BJ (cell line): ENCODE data around the gene TCP11. TPM values are rescaled to one million over a fixed set of nuclear protein-coding genes. Genes with fewer than 3 reads are reported as not detected.

ENCODE experiments used
- CTCF ChIA-PET: fragments of 350-600 bp; formaldehyde crosslinking; extraction: SDS; loops from one replicate; lab custom pipeline; 2021; ENCODE audit warnings: antibody characterized with exemption, inconsistent platforms; lab: Yijun Ruan, JAX
- POLR2A ChIA-PET: fragments of 300-600 bp; sonication (Branson Sonifier 250); formaldehyde crosslinking; extraction: SDS; loops from one replicate; lab custom pipeline; 2021; ENCODE audit warnings: antibody characterized with exemption; lab: Charles Lee
- DNase-seq: peaks from one replicate; pipeline ENCODE4 v3.0.0-alpha.2; 2011; ENCODE audit warnings: low read depth
- H3K27me3 ChIP-seq: 2 replicates; pipeline ENCODE4 v1.6.0; 2011; ENCODE audit warnings: low read length; ENCODE audit not compliant: control insufficient read depth, insufficient read depth
- H3K36me3 ChIP-seq: 2 replicates; pipeline ENCODE4 v1.5.1; 2011; ENCODE audit warnings: low read length; ENCODE audit not compliant: control insufficient read depth, insufficient read depth
- H3K4me3 ChIP-seq: 2 replicates; pipeline ENCODE4 v1.5.1; 2011; ENCODE audit warnings: low read depth, mild to moderate bottlenecking, control low read depth, low read length
- CTCF ChIP-seq: IDR thresholded peaks from 2 replicates; pipeline ENCODE4 v1.5.1; 2011; ENCODE audit warnings: low read depth, mild to moderate bottlenecking, control low read depth, inconsistent platforms, low read length, moderate library complexity; ENCODE audit not compliant: insufficient read depth
- polyA plus RNA-seq: library from polyadenylated mRNA; depleted of rRNA; stranded (reverse); fragments of >200 nt; gene quantifications from 2 replicates; pipeline ENCODE4 v1.2.3, GENCODE V29; 2011

TCP11 gene
- polyA plus RNA-seq, 1 experiment = 0.23 TPM

GRCh38 chr6:35149891-35150566 lies 8.9 kb upstream of the TCP11 start:
- ChIA-PET POLR2A (no interaction called here), CTCF (interaction anchor here (1.6 to 9.8 kb wide), 3 partner anchors 10 to 91 kb away, joined by 3 to 220 read pairs (median 119); no protein-coding TSS in a partner anchor)
- H3K27me3 ChIP-seq = no peaks in the 10 kb centered on the region
- TF ChIP-seq CTCF = no peak
- no peaks in the 10 kb centered on the region for H3K36me3 ChIP-seq
- H3K4me3 ChIP-seq = no peak overlapping the region
- DNase-seq = no peak

- ChIA-PET CTCF (interaction anchor here (0.9 to 9.8 kb wide), 8 partner anchors 9 to 162 kb away, joined by 3 to 220 read pairs (median 4); no protein-coding TSS in a partner anchor), POLR2A (no interaction called here)
- Histone ChIP-seq H3K27me3 (no peaks in the 10 kb centered on the region), H3K36me3 (no peaks in the 10 kb centered on the region), H3K4me3 (no peak overlapping the region)
- TF ChIP-seq CTCF = no peak
- DNase-seq = no peak
Observed at GRCh38 chr6:35148167-35148741, 7.1 kb upstream of the TCP11 start.

GRCh38 chr6:35147486-35147885 lies 6.3 kb upstream of the TCP11 start:
- TF ChIP-seq CTCF = no peak
- ChIA-PET CTCF (interaction anchor here (0.9 to 9.8 kb wide), 14 partner anchors 8 to 165 kb away, joined by 3 to 220 read pairs (median 6); no protein-coding TSS in a partner anchor), POLR2A (no interaction called here)
- Histone ChIP-seq H3K4me3 (no peak overlapping the region), H3K36me3 (no peaks in the 10 kb centered on the region), H3K27me3 (no peaks in the 10 kb centered on the region)
- no peak for DNase-seq

- no peak for TF ChIP-seq CTCF
- POLR2A ChIA-PET = no interaction called here
- CTCF ChIA-PET = interaction anchor here (0.7 to 9.8 kb wide), 18 partner anchors 9 to 165 kb away, joined by 3 to 220 read pairs (median 6); partner anchors contain the start of gene ZNF76
- no peak overlapping the region for H3K4me3 ChIP-seq
- DNase-seq = no peak
- no peaks in the 10 kb centered on the region for H3K27me3 ChIP-seq
- no peaks in the 10 kb centered on the region for H3K36me3 ChIP-seq
Observed at GRCh38 chr6:35147026-35147425, 5.9 kb upstream of the TCP11 start.

GRCh38 chr6:35146453-35146852 lies 5.3 kb upstream of the TCP11 start:
- peak; percentile 74 for TF ChIP-seq CTCF
- POLR2A ChIA-PET = no interaction called here
- no peaks in the 10 kb centered on the region for H3K27me3 ChIP-seq
- CTCF ChIA-PET = interaction anchor here (0.6 to 9.8 kb wide), 22 partner anchors 9 to 270 kb away, joined by 3 to 220 read pairs (median 6); partner anchors contain the start of genes SCUBE3 and ZNF76
- DNase-seq = no peak
- H3K36me3 ChIP-seq = no peaks in the 10 kb centered on the region
- no peak overlapping the region for H3K4me3 ChIP-seq
